ENCODE measurements around the gene FUZ.
A peak's percentile ranks its signal among the peaks of the same experiment; 100 is the strongest.

FUZ gene, protein sequence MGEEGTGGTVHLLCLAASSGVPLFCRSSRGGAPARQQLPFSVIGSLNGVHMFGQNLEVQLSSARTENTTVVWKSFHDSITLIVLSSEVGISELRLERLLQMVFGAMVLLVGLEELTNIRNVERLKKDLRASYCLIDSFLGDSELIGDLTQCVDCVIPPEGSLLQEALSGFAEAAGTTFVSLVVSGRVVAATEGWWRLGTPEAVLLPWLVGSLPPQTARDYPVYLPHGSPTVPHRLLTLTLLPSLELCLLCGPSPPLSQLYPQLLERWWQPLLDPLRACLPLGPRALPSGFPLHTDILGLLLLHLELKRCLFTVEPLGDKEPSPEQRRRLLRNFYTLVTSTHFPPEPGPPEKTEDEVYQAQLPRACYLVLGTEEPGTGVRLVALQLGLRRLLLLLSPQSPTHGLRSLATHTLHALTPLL

GRCh38 chr19:49812997-49813861 lies at the start of gene FUZ:
TSS of gene FUZ (minus strand) at chr19:49813292. CDS start at chr19:49813106, 186 bp downstream.
- peak; percentile 79 for DNase-seq (ENCODE audit: low read depth)

- no peak for DNase-seq (ENCODE audit: low read depth)
Observed at GRCh38 chr19:49862391-49863253, 49.5 kb upstream of the FUZ start.

GRCh38 chr19:49861541-49862378 lies 48.7 kb upstream of the FUZ start:
- DNase-seq (ENCODE audit: low read depth) = no peak

- no peak for DNase-seq (ENCODE audit: low read depth)
Observed at GRCh38 chr19:49861107-49861506, 48.0 kb upstream of the FUZ start.

- no peak for DNase-seq (ENCODE audit: low read depth)
Observed at GRCh38 chr19:49860336-49861102, 47.4 kb upstream of the FUZ start.

DNA sequence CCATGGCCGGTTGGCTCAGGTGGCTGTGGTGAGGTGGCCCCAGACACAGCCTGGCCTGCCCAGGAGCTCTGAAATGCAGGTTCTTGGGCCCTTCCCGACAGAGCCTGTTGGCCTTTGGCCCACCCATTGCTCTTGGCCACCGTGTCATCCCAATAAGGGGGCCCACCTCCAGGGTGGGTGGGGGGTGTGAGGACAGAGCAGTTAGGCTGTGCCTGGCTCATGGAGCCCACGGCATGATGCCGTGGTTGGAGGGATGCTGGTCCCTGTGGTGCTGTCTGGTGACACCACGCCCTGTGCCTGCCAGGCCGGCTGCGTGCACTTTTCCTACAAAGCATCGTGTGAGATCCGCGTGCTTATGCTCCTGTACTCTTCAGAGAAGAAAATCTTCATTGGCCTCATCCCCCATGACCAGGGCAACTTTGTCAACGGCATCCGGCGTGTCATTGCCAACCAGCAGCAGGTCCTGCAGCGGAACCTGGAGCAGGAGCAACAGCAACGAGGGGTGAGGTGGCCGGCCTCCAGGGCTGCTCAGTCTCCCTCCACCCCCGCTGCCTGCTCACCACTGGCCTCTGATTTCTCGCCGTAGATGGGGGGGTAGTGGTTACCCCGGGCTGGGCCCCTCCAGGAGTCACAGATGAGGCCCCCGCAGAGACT lies 46.7 kb upstream of the FUZ start:
- DNase-seq (ENCODE audit: low read depth) = no peak

GRCh38 chr19:49858088-49858985 lies 45.2 kb upstream of the FUZ start:
- no peak for DNase-seq (ENCODE audit: low read depth)

- no peak for DNase-seq (ENCODE audit: low read depth)
Observed at GRCh38 chr19:49857838-49858087, 44.7 kb upstream of the FUZ start.

DNA sequence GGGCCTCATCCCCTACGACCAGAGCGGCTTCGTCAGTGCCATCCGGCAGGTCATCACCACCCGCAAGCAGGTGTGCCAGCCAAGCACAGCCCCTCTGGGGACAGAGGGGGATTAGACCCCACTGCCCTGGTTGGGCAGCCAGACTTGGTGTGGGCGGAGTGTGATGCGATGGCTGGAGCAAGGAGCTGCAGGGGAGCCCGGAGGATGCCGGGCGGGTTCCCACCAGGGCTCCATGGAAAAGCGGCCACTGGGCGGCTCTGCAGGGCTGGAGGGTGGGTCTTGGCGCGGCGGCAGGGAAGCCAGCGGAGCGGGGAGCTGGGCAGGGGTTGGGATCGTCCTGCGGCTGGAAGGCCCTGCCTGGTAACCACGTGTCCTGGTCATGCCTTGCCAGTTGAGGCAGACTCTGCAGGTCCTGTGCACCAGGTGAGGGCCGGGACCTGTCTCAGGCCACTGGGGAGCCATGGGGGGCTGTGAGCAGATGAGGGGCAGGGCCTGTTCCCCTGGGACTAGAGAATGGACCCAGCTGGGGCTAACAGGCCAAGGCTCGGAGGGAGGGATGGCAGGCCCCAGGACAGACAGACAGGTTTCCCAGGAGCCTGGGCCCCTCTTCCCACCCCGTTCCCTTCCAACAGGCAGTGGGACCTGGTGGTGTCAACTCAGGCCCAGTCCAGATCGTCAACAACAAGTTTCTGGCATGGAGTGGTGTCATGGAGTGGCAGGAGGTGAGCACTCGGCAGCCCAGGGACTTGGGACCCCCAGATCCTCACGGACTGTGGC lies 44.2 kb upstream of the FUZ start:
- no peak for DNase-seq (ENCODE audit: low read depth)

DNA sequence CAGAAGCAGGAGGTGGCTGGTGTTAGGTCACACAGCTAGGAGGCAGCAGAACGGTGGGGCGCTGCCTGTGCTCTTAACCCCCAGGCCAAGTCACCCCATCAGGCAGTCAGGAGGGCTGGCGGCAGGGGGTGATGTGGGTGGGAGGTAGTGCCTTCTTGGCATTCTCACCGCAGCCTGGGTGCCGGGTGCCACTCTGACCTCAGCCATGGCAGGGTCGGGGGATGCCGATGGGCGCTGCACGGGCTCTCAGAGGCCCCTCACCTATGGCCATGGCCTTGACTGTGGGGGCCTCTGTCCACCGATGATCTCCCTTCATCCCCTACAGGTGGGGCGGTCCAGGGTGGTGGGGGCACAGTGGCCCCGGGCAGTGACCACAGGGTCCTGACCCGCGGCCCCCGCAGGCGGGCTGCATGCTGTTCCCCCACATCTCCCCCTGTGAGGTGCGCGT lies 43.5 kb upstream of the FUZ start:
- no peak for DNase-seq (ENCODE audit: low read depth)

DNA sequence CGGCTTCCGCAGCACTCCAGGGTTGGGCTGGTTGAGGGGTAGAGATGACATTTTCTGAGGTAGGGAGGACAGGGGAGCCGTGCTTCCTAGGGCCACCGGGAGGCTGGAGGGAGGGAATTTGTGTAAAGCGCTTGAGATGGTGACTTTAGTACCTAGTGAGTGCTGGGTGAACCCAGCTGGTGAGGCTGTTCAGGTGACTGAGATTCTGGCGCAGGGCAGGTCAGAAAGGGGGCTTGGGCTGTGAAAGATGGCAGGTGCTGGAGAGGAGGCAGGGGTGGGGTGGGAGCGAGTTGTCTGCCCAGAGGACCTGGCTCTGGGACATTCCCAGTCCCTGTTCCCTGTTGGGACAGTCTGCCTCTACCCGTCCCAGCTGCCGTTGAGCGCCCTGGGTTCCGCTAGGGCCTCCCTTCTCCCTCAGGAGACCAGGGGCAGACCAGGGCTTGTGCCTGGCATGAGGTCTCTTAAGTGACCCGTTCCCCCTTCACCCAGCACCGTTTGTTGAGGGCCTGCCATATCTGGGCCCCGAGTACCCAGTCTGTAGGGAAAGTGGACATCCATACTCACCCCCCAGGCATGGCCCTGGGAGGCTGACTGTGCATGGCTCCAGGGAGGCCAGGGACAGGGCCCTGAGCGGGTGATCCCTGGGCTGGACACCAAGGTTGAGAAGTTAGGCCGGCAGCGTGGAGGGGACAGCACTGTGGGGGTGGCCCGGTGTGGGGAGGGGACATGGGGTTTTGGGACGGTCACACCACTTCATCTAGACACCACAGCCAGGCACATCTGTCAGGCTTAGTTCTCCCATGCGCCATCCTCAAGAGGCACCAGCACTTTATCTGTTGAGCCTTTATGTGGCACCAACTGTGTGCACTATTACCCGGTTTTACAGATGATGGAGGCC lies 42.8 kb upstream of the FUZ start:
- no peak for DNase-seq (ENCODE audit: low read depth)

DNA sequence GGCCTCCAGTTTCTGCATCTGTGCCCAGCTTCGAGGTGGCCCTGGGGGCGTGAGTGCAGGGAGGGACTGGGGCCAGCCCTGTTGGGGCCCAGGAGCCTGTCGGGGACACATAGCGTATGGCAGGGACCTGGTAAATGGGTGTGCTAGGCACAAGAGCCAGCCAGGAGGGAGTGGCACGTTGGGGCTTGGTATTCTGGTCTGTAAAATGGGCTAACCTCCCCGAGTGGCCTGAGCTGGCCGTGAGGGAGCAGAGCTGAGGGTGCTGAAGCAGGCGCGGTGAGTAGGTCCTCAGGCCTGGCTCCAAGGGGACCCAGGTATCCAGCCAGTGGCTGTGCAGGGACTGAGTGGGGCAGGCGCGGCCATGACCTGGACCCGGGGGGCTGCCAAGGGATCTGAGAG lies 42.2 kb upstream of the FUZ start:
- DNase-seq (ENCODE audit: low read depth) = no peak

DNA sequence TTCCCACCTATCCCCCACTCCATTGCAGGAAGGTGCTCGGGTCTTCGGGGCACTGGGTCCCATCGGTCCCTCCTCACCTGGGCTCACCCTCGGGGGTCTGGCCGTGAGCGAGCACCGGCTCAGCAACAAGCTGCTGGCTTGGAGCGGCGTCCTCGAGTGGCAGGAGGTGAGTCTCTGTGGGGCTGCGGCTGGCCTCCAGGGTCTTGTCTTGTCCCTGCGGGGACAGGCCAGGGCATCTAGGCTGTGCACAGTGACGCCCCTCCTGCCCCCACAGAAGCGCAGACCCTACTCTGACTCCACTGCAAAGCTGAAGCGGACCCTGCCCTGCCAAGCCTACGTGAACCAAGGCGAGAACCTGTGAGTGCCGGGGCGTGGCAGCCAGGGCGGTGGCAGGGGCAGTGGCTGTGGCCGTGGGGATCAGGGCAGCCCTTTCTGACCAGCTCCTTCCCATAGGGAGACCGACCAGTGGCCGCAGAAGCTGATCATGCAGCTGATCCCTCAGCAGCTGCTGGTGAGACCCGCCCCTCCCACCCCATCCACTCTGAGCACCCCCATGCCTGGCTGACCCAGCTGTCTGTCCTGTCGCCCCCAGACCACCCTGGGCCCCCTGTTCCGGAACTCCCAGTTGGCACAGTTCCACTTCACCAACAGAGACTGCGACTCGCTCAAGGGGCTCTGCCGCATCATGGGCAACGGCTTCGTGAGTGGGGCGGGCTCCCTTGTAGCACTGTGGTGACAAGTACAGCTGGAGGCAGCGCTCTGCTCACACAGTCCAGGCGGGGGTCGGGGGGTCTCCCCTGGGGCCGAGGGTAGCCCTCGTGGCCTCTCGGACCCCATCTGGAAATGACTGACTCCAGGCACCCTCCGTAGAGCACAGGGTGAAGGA lies 41.5 kb upstream of the FUZ start:
- no peak for DNase-seq (ENCODE audit: low read depth)

GRCh38 chr19:49853852-49854377 lies 40.8 kb upstream of the FUZ start:
- DNase-seq (ENCODE audit: low read depth) = no peak

DNA sequence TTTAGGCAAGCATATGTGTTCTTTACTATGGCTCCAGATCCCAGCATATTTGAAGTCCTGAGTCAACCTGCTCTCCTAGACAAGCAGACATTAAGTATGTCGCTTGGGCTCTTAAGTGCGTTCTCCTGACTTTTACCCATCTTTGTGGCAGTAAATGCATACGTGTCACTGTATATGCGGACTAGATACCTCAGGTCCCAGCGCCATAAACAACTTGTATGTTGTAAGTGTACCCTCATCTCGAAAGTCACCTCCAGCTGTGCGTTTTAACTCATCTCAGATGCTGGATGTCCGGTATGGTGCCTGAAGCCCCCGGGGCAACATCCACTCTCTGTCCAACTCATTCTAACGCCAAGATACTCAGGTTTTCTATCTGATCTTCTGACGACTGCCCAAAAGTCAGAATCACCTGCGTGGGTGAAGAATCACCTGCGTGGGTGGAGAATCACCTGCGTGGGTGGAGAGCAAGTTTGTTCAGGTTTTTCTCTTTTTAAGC lies 39.6 kb upstream of the FUZ start:
- no peak for DNase-seq (ENCODE audit: low read depth)

Measured in stimulated activated CD8-positive, alpha-beta memory T cell treated with anti-CD3 and anti-CD28 coated beads, Interleukin-7, amount 100 ng/mL, for 24 hours (primary cell).